Uterus (tissue), 2 donors: ENCODE results near the gene MOB3A.

Experiments
- POLR2A ChIP-seq, 2 donors: fragments of 450-650 bp; IDR thresholded peaks; one replicate each; pipeline ENCODE4 v1.6.1; 2016; ENCODE audit warnings: antibody characterized with exemption in 2 of 2, mild to moderate bottlenecking in 1 of 2, moderate library complexity in 1 of 2
- TF ChIP-seq, protein P1 (sequence below), 4 experiments: fragments of 200-600 bp in 2 of 4; fragments of 450-650 bp in 2 of 4; sonication (generic) in 2 of 4; IDR thresholded peaks; one replicate each; pipeline ENCODE4 v1.5.1; 2016 to 2019; ENCODE audit warnings: antibody characterized with exemption in 4 of 4, mild to moderate bottlenecking in 2 of 4, moderate library complexity in 1 of 4

DNA sequence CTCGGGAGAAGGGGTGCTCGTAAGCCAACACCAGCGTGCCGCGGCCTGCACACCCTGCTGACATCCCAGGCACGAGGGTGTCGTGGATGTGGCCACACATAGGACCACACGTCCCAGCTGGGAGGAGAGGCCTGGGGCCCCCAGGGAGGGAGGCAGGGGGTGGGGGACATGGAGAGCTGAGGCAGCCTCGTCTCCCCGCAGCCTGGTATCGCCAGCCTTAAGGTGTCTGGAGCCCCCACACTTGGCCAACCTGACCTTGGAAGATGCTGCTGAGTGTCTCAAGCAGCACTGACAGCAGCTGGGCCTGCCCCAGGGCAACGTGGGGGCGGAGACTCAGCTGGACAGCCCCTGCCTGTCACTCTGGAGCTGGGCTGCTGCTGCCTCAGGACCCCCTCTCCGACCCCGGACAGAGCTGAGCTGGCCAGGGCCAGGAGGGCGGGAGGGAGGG lies 3.0 kb upstream of the MOB3A start:
- TF ChIP-seq, protein P1, sequence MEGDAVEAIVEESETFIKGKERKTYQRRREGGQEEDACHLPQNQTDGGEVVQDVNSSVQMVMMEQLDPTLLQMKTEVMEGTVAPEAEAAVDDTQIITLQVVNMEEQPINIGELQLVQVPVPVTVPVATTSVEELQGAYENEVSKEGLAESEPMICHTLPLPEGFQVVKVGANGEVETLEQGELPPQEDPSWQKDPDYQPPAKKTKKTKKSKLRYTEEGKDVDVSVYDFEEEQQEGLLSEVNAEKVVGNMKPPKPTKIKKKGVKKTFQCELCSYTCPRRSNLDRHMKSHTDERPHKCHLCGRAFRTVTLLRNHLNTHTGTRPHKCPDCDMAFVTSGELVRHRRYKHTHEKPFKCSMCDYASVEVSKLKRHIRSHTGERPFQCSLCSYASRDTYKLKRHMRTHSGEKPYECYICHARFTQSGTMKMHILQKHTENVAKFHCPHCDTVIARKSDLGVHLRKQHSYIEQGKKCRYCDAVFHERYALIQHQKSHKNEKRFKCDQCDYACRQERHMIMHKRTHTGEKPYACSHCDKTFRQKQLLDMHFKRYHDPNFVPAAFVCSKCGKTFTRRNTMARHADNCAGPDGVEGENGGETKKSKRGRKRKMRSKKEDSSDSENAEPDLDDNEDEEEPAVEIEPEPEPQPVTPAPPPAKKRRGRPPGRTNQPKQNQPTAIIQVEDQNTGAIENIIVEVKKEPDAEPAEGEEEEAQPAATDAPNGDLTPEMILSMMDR (IDR thresholded peaks at IDR 0.05), result no peak
- no peak for TF ChIP-seq POLR2A (IDR thresholded peaks at IDR 0.05)
